H1 (cell line): Measurements from ENCODE around the gene SENP7. TPM values are rescaled to one million over a fixed set of nuclear protein-coding genes. Genes with fewer than 3 reads are reported as not detected.

Experiments
- CTCF ChIA-PET: fragments of 300-600 bp; sonication (Branson Sonifier 250); formaldehyde crosslinking; loops from one replicate; lab custom pipeline; 2021; ENCODE audit not compliant: partially characterized antibody; lab: Charles Lee
- POLR2A ChIA-PET: fragments of 300-600 bp; sonication (Branson Sonifier 250); formaldehyde crosslinking; loops from one replicate; lab custom pipeline; 2021; ENCODE audit warnings: inconsistent platforms; ENCODE audit not compliant: partially characterized antibody; lab: Charles Lee
- DNase-seq, 2 experiments: peaks; one replicate each; pipeline versions ENCODE4 v3.0.0 to v3.0.0-alpha.2; 2010 to 2022; ENCODE audit warnings: low spot score in 2 of 2, low read depth in 1 of 2, mixed read lengths in 1 of 2
- FAIRE-seq: peaks from 2 replicates; lab custom pipeline; 2011; peaks lifted over from hg19 to GRCh38; lab: Jason Lieb, UNC
- H2AFZ ChIP-seq: 2 replicates; pipeline ENCODE4 v1.8.1; 2012; ENCODE audit warnings: low read length, inconsistent platforms
- H2AK5ac ChIP-seq: 2 replicates; pipeline ENCODE4 v1.6.1; 2013; ENCODE audit warnings: low read depth, low read length
- H2BK120ac ChIP-seq: replicated peaks from 2 replicates; pipeline ENCODE3; 2013; ENCODE audit warnings: low read depth, low read length, inconsistent platforms
- H2BK12ac ChIP-seq: 2 replicates; pipeline ENCODE4 v1.6.1; 2013; ENCODE audit warnings: low read depth, low read length
- H2BK15ac ChIP-seq: 2 replicates; pipeline ENCODE4 v1.6.1; 2013; ENCODE audit warnings: low read length
- H2BK20ac ChIP-seq: 2 replicates; pipeline ENCODE4 v1.6.1; 2013; ENCODE audit warnings: low read length
- H2BK5ac ChIP-seq: 2 replicates; pipeline ENCODE4 v1.6.1; 2013; ENCODE audit warnings: low read depth, low read length
- H3K14ac ChIP-seq: 2 replicates; pipeline ENCODE4 v1.6.1; 2013; ENCODE audit warnings: inconsistent platforms; ENCODE audit not compliant: insufficient read length
- H3K18ac ChIP-seq: 2 replicates; pipeline ENCODE4 v1.6.1; 2013; ENCODE audit warnings: low read length; ENCODE audit errors: extremely low read depth
- H3K23ac ChIP-seq: 2 replicates; pipeline ENCODE4 v1.6.1; 2013; ENCODE audit warnings: inconsistent platforms; ENCODE audit not compliant: insufficient read length
- H3K23me2 ChIP-seq: 2 replicates; pipeline ENCODE4 v1.6.1; 2013; ENCODE audit warnings: low read depth, low read length
- H3K27ac ChIP-seq: 2 replicates; pipeline ENCODE4 v1.6.1; 2011; ENCODE audit warnings: low read depth, low read length, inconsistent platforms
- H3K27me3 ChIP-seq, 4 experiments: replicated peaks in 1 of 4; 1 replicate in 1 of 4; 2 replicates in 3 of 4; pipeline versions ENCODE4 v1.6.1 to v1.8.1; 2011 to 2013; ENCODE audit warnings: low read length in 3 of 4, mild to moderate bottlenecking in 3 of 4, inconsistent platforms in 2 of 4, mixed read lengths in 2 of 4, moderate library complexity in 1 of 4; ENCODE audit not compliant: control insufficient read depth in 3 of 4, insufficient read depth in 3 of 4; ENCODE audit errors: extremely low read depth in 1 of 4
- H3K36me3 ChIP-seq, 4 experiments: 2 replicates each; pipeline versions ENCODE4 v1.6.1 to v1.8.1; 2011 to 2013; ENCODE audit warnings: mild to moderate bottlenecking in 4 of 4, low read length in 3 of 4, moderate library complexity in 2 of 4, control low read depth in 1 of 4, inconsistent platforms in 1 of 4; ENCODE audit not compliant: insufficient read depth in 4 of 4, control insufficient read depth in 2 of 4
- H3K4ac ChIP-seq: replicated peaks from 2 replicates; pipeline ENCODE3; 2013; ENCODE audit warnings: low read length, low read depth, mixed read lengths, inconsistent platforms; ENCODE audit not compliant: insufficient read length
- H3K4me1 ChIP-seq, 4 experiments: replicated peaks in 1 of 4; 1 replicate in 1 of 4; 2 replicates in 3 of 4; pipeline versions ENCODE4 v1.6.1 to v1.8.1; 2011 to 2013; ENCODE audit warnings: low read length in 3 of 4, inconsistent platforms in 2 of 4, mixed read lengths in 1 of 4; ENCODE audit not compliant: insufficient read depth in 4 of 4, control insufficient read depth in 3 of 4
- H3K4me2 ChIP-seq, 2 experiments: 2 replicates each; pipeline versions ENCODE4 v1.6.1 to v1.8.1; 2011 to 2013; ENCODE audit warnings: low read depth in 2 of 2, low read length in 2 of 2, control low read depth in 1 of 2, inconsistent platforms in 1 of 2, mild to moderate bottlenecking in 1 of 2; ENCODE audit not compliant: insufficient read depth in 1 of 2
- H3K4me3 ChIP-seq, 4 experiments: fragments of 200-600, 300-600 bp in 1 of 4; sonication (generic), shearing (Covaris generic), sonication (Bioruptor Twin) in 1 of 4; 2 replicates each; pipeline versions ENCODE4 v1.5.1 to v1.8.1; 2011 to 2016; ENCODE audit warnings: low read length in 4 of 4, low read depth in 3 of 4, control low read depth in 2 of 4, inconsistent platforms in 2 of 4, mild to moderate bottlenecking in 2 of 4, mixed read lengths in 1 of 4, moderate library complexity in 1 of 4; ENCODE audit not compliant: insufficient read depth in 2 of 4; ENCODE audit errors: extremely low read depth in 1 of 4
- H3K56ac ChIP-seq: replicated peaks from 2 replicates; pipeline ENCODE3; 2013; ENCODE audit warnings: low read depth, mild to moderate bottlenecking, mixed read lengths, low read length, inconsistent platforms; ENCODE audit not compliant: insufficient read length
- H3K79me1 ChIP-seq: 2 replicates; pipeline ENCODE4 v1.6.1; 2013; ENCODE audit warnings: low read depth, low read length, control low read depth
- H3K79me2 ChIP-seq, 2 experiments: 2 replicates each; pipeline versions ENCODE4 v1.6.1 to v1.8.1; 2012 to 2013; ENCODE audit warnings: low read length in 2 of 2, mild to moderate bottlenecking in 2 of 2, inconsistent platforms in 1 of 2; ENCODE audit not compliant: insufficient read depth in 2 of 2, control insufficient read depth in 1 of 2
- H3K9ac ChIP-seq, 4 experiments: replicated peaks in 1 of 4; 1 replicate in 1 of 4; 2 replicates in 3 of 4; pipeline versions ENCODE4 v1.6.1 to v1.8.1; 2011 to 2013; ENCODE audit warnings: low read depth in 3 of 4, low read length in 3 of 4, control low read depth in 2 of 4, mild to moderate bottlenecking in 2 of 4, moderate library complexity in 2 of 4, inconsistent platforms in 1 of 4; ENCODE audit errors: extremely low read depth in 1 of 4
- H3K9me3 ChIP-seq, 2 experiments: 2 replicates each; pipeline versions ENCODE4 v1.6.1 to v1.8.1; 2012 to 2013; ENCODE audit warnings: mild to moderate bottlenecking in 2 of 2, moderate library complexity in 2 of 2, control low read depth in 1 of 2, inconsistent platforms in 1 of 2, low read depth in 1 of 2, low read length in 1 of 2, mixed read lengths in 1 of 2; ENCODE audit not compliant: insufficient read depth in 2 of 2
- H4K20me1 ChIP-seq, 2 experiments: replicated peaks in 1 of 2; 2 replicates each; pipeline versions ENCODE3 to v1.8.1; 2011 to 2013; ENCODE audit warnings: inconsistent platforms in 2 of 2, low read length in 2 of 2, mild to moderate bottlenecking in 1 of 2; ENCODE audit not compliant: insufficient read depth in 2 of 2, control insufficient read depth in 1 of 2
- H4K5ac ChIP-seq: 2 replicates; pipeline ENCODE4 v1.6.1; 2013; ENCODE audit warnings: low read length, low read depth, mixed read lengths, inconsistent platforms; ENCODE audit not compliant: insufficient read length
- H4K8ac ChIP-seq: 2 replicates; pipeline ENCODE4 v1.8.0; 2013; ENCODE audit warnings: mild to moderate bottlenecking, moderate library complexity, low read length, inconsistent platforms; ENCODE audit not compliant: insufficient read depth; ENCODE audit errors: extremely low read depth
- H4K91ac ChIP-seq: replicated peaks from 2 replicates; pipeline ENCODE3; 2013; ENCODE audit warnings: low read length, mixed read lengths, inconsistent platforms; ENCODE audit not compliant: insufficient read length
- CBX8 ChIP-seq: fragments of 300-800, 300-1000 bp; sonication (generic); IDR thresholded peaks from 2 replicates; pipeline ENCODE4 v1.7.1; 2016; ENCODE audit warnings: low read depth, low read length, borderline replicate concordance
- CEBPB ChIP-seq: IDR thresholded peaks from 2 replicates; pipeline ENCODE4 v1.6.1; 2012; ENCODE audit warnings: low read depth, low read length
- CREB1 ChIP-seq: IDR thresholded peaks from 2 replicates; pipeline ENCODE4 v1.6.1; 2012; ENCODE audit warnings: inconsistent platforms
- EZH2 ChIP-seq: fragments of 200-600 bp; sonication (generic); IDR thresholded peaks from 2 replicates; pipeline ENCODE4 v1.7.1; 2012; ENCODE audit warnings: low read depth, mild to moderate bottlenecking, moderate library complexity, low read length, inconsistent platforms; ENCODE audit not compliant: severe bottlenecking
- HDAC6 ChIP-seq: IDR thresholded peaks from one replicate; pipeline ENCODE4 v1.7.1; 2012; ENCODE audit warnings: low read depth, mild to moderate bottlenecking, inconsistent platforms, low read length, moderate library complexity
- KDM1A ChIP-seq: fragments of 200-600, 300-600 bp; sonication (generic); IDR thresholded peaks from 2 replicates; pipeline ENCODE4 v1.7.1; 2016; ENCODE audit warnings: mild to moderate bottlenecking, low read length, borderline replicate concordance
- RAD21 ChIP-seq, 2 experiments: IDR thresholded peaks in 1 of 2; conservative IDR thresholded peaks in 1 of 2; 2 replicates each; pipeline ENCODE4 v1.6.1; 2011; ENCODE audit warnings: low read depth in 2 of 2, low read length in 2 of 2, improper control_type of control experiment in 1 of 2, inconsistent platforms in 1 of 2, mild to moderate bottlenecking in 1 of 2, moderate library complexity in 1 of 2
- SIRT6 ChIP-seq: IDR thresholded peaks from one replicate; pipeline ENCODE4 v1.7.1; 2012; ENCODE audit warnings: low read length, inconsistent platforms
- SIX5 ChIP-seq: IDR thresholded peaks from 2 replicates; pipeline ENCODE4 v1.6.1; 2011; ENCODE audit warnings: mild to moderate bottlenecking, low read depth, low read length
- SP4 ChIP-seq: IDR thresholded peaks from 2 replicates; pipeline ENCODE4 v1.6.1; 2012; ENCODE audit warnings: low read length, inconsistent platforms
- SUZ12 ChIP-seq: fragments of 200-600 bp; sonication (generic); IDR thresholded peaks from 2 replicates; pipeline ENCODE4 v1.6.1; 2012; ENCODE audit warnings: mild to moderate bottlenecking, inconsistent platforms, low read length, moderate library complexity, mixed read lengths
- TEAD4 ChIP-seq: IDR thresholded peaks from 2 replicates; pipeline ENCODE4 v1.6.1; 2012; ENCODE audit warnings: low read depth, low read length, inconsistent platforms, mixed read lengths
- WGBS, 2 experiments: shearing (Covaris generic) in 1 of 2; methylation state at CpG; one replicate each; pipeline versions ENCODE4 v1.1.6 to v1.1.7; 2013 to 2015; ENCODE audit warnings: low lambda C conversion rate in 2 of 2, mixed read lengths in 2 of 2, inconsistent platforms in 1 of 2, low coverage in 1 of 2, missing lambda C conversion rate in 1 of 2; ENCODE audit not compliant: insufficient replicate concordance in 2 of 2, insufficient coverage in 1 of 2, insufficient read length in 1 of 2; ENCODE audit errors: extremely low coverage in 1 of 2, missing lambda C conversion rate in 1 of 2; 5-methylcytosine and 5-hydroxymethylcytosine counted together
- polyA plus RNA-seq, 7 experiments: library from polyadenylated mRNA; depleted of rRNA in 3 of 7; stranded (reverse) in 5 of 7; unstranded in 2 of 7; fragments of >200 nt in 5 of 7; fragments of 200-250 nt in 2 of 7; gene quantifications; 1 replicate in 5 of 7; 2 replicates in 1 of 7; 4 replicates in 1 of 7; pipeline versions ENCODE4 v1.2.1 to v1.2.3, GENCODE V29; 2011 to 2013; ENCODE audit warnings: missing spikeins in 2 of 7, mixed read lengths in 2 of 7
- total RNA-seq: library from RNA; stranded (reverse); fragmentation: NEBNext Ultra II Directional; extraction: Animal tissue kit (Norgen Biotek cat#: 25700); gene quantifications from 2 replicates; pipeline ENCODE4 v1.2.1, GENCODE V29; 2021
- TF ChIP-seq, protein P1 (sequence below): IDR thresholded peaks from 2 replicates; pipeline ENCODE4 v1.6.1; 2011; ENCODE audit warnings: low read length, improper control_type of control experiment

Gene SENP7
- total and polyA plus RNA-seq, 2 of the 8 experiments (the other 6 are each of a cell fraction or from before 2014, with no cell fraction given): 2.8 to 7.8 TPM

DNA sequence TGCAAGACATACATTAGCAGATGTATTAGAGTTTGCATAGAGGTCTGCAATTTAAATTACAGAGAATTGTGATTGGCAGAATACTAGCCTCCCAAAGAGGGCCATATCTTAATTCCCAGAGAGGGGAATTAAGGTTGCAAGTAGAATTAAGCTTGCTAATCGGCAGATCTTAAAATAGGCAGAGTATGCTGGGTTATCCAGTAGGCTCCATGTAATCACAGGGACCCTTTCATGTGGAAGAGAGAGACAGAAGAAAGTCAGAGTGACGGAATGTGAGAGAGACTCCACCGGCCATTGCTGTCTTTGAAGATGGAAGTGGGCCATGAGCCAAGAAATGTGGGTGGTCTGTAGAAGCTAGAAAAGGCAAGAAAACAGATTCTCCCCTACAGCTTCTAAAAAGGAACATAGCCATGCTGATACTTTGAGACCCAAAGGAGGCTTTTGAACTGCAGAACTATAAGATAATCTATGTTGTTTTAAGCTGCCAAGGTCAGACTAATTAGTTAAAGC is 231.4 kb downstream of the SENP7 start:
- Histone ChIP-seq H2BK20ac (no peak overlapping the region), H3K36me3 (no peaks in the 10 kb centered on the region), H2BK120ac (no peak overlapping the region), H4K20me1 (no peaks in the 10 kb centered on the region), H3K79me2 (no peaks in the 10 kb centered on the region), H3K56ac (no peak overlapping the region), H2AFZ (no peak overlapping the region), H3K9ac (no peak overlapping the region), H3K4me1 (peaks cover 0 to 3% (median 0%) of the 10 kb centered on the region in 4 experiments; a peak in 1 of 7 replicates), H3K27me3 (no peaks in the 10 kb centered on the region; a peak in 1 of 7 replicates), H3K79me1 (no peaks in the 10 kb centered on the region), H3K4ac (peak overlapping the region; percentile 15), H4K91ac (no peak overlapping the region), H2BK12ac (no peak overlapping the region), H4K8ac (no peak overlapping the region), H4K5ac (no peak overlapping the region), H3K9me3 (no peaks in the 10 kb centered on the region), H2BK5ac (no peak overlapping the region), H3K27ac (no peak overlapping the region), H3K23ac (no peak overlapping the region), H2AK5ac (no peak overlapping the region), H3K23me2 (no peaks in the 10 kb centered on the region), H3K4me2 (no peak overlapping the region), H2BK15ac (no peak overlapping the region), H3K4me3 (no peak overlapping the region), H3K14ac (no peak overlapping the region), H3K18ac (no peak overlapping the region)
- WGBS, 2 experiments: 93% methylated on average over 3 of the region's 3 CpGs; no CpG with 5 or more reads in 1 of the 2 experiments
- TF ChIP-seq CBX8 (no peak), SIRT6 (no peak), SP4 (no peak), CEBPB (no peak), CREB1 (no peak), SUZ12 (no peak), RAD21 (IDR thresholded peaks at IDR 0.05 in 1 of 2, conservative IDR thresholded peaks at IDR 0.05 in 1 of 2; ENCODE audit: low read depth in 2 of 2, low read length in 2 of 2) (no peak), HDAC6 (no peak), EZH2 (no peak), KDM1A (no peak), TEAD4 (no peak), SIX5 (no peak)
- TF ChIP-seq, protein P1, sequence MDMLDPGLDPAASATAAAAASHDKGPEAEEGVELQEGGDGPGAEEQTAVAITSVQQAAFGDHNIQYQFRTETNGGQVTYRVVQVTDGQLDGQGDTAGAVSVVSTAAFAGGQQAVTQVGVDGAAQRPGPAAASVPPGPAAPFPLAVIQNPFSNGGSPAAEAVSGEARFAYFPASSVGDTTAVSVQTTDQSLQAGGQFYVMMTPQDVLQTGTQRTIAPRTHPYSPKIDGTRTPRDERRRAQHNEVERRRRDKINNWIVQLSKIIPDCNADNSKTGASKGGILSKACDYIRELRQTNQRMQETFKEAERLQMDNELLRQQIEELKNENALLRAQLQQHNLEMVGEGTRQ: no peak
- ChIA-PET POLR2A (interaction anchor here (0.6 kb wide), 1 partner anchor 113 kb away, joined by 3 read pairs; no protein-coding TSS in a partner anchor), CTCF (interaction anchor here (0.8 kb wide), 1 partner anchor 71 kb away, joined by 3 read pairs; no protein-coding TSS in a partner anchor)
- DNase-seq: no peak
- FAIRE-seq: no peak
